Activated CD4-positive, alpha-beta T cell treated with anti-CD3 and anti-CD28 coated beads, Interleukin-2, amount 50 U/mL, for 16 hours (primary cell): ENCODE data around the gene FREM2.
A peak's percentile ranks its signal among the peaks of the same experiment; 100 is the strongest.

Experiments
- DNase-seq: peaks from one replicate; pipeline ENCODE4 v3.0.0-alpha.2; 2020

Gene FREM2

GRCh38 chr13:38848360-38848759, 161.5 kb downstream of the FREM2 start:
- no peak for DNase-seq

GRCh38 chr13:38849315-38849714, 162.4 kb downstream of the FREM2 start:
- DNase-seq, result no peak

DNA sequence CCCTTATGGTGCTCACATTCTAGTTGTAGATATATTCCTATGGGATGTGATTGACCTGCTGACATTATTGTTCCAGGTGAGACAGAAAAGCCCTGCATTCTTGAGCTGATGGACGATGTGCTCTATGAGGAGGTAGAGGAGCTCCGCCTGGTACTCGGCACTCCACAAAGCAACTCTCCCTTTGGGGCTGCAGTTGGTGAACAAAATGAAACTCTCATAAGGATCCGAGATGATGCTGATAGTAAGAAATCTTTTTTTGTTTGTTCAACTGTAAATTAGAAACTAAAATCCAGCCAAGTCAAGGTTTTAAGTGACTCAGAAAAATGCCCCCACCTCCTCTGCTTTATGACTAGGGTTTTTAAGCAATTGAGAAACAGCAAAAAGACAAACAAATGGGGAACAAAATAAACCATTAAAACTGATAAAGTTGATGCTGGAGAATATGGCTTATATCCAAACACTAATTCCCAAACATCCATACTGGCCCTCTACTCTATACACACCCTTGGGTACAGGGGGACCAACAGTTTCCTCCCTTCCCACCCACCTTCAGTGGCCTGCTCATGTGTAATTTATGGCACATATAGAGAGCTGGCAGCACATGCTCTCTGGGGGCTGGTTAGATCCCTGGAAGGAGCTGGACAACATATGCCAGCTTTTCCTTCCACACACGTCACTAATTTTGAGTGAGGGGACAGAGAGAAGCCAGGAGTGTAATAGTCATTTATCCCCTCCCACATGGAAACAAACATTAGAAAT, 164.2 kb downstream of the FREM2 start:
- DNase-seq, result no peak

GRCh38 chr13:38854226-38854625, 167.3 kb downstream of the FREM2 start:
- no peak for DNase-seq

GRCh38 chr13:38856065-38856464, 169.2 kb downstream of the FREM2 start:
- DNase-seq, result no peak

DNA sequence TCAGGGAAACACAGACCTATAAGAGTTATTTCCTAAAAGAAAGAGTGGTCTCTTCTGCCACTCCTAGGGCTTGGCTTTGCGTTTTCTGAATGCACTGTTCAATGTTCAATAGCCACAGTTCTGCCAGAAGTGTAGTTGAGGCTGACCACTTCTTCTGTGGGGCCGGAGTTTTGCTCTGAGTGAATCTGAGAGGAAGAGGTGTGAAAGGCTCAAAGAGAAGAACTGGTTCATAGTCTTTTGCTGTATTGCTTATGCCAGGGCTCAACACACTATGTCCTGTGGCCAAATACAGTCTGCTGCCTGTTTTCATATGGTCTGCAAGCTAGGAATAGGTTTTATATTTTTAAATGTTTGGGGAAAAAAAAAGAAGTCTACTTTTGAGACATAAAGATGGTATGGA, 175.6 kb downstream of the FREM2 start:
- no peak for DNase-seq

DNA sequence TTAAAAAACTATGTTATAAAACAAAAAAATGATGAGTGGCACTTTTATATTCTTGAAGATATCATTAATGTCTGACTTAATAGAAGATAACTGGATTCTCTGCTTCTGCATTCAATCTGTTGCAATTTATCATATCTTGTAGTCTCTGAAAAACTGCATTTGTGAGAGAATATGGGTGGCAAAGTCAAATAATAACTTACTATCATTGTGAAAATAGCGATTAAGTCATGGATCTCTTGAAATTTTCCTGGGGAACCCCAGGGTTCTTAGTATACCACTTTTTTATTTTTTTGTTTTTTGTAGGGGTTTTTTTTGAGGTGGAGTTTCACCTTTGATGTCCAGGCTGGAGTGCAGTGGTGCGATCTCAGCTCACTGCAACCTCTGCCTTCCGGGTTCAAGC, 176.7 kb downstream of the FREM2 start:
- DNase-seq, result no peak

DNA sequence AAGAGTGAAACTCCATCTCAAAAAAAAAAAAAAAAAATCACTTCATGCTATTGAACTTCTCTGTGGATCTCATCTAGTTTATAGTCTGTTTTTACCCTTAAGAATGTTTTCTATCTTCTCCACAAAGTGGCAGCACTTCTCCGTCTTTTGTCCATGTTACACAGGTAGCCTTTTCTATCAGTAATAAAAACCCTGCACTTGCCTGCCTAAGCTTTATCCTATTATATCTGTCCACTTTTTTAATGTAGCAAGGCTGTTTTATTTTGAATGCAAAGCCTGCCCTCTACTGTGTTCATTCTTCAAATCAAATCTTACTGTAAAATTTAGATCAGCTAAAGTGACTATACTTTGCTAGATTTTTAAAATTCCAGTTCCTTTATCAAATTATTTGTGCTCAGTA, 179.8 kb downstream of the FREM2 start:
- no peak for DNase-seq

GRCh38 chr13:38868399-38868798, 181.5 kb downstream of the FREM2 start:
- DNase-seq, result no peak

GRCh38 chr13:38868870-38869269, 182.0 kb downstream of the FREM2 start:
- no peak for DNase-seq

DNA sequence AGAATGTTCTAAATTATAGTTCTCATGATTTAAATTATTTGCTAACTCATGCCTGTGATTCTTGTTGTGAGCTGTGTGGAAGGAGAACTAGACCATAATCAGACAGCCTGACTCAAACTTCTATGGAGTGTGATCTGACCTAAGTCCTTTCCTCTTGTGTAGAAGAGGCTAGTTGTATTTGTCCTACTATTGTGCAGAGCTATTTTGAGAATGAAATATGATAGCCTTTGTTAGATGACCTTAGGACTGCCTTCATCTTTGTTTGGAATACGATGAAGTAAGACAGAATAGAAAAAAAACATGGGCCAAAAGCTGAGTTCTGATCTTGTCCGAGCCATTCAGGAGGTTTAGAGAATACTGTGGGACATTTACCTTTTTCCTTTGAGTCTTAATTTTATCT, 184.4 kb downstream of the FREM2 start:
- DNase-seq, result no peak

DNA sequence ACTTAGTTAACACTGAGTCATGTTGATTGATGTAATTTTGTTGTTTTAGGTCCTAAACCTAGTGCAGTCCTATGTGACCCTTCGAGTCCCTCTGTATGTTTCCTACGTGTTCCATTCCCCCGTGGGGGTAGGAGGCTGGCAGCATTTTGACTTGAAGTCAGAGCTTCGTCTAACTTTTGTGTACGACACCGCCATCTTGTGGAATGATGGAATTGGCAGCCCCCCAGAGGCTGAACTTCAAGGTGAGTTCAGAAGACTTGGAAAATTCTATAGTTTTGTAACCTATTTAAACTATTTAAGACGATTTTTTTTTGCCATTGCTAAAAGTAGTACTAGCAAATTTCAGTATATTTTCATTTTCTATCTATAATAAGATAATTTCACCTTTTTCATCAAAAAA, 185.8 kb downstream of the FREM2 start:
- DNase-seq, result peak; percentile 34

DNA sequence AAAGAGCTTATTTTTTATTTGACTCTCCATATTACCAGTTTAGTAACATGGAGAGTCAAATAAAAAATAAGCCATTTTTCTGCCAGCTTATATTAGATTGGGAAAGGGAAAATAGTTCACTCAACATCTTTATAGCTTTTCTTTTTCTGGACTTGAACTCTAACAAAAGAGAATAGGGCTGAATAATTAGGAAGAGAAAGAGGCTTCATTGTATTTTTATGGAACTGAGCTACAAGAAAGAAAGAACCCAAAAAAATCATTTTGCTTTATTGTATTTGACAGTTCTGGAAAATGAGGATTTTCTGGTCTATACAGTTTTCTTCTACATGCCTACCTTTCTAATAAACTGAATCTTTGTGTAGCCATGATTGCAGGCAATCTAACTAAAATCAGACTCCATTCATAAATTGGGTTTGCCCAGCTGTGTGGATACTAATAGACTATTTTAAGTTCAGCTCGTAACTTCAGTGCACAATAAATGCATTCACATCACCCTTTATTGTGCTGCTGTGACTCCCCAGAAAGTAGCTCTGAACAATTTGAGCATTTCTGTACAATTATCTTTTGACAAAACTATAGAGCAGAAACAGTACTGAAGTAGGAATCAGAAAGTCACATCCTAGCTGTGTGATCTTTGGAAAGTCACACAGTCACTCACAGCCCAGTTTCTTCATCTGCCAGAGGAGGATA, 188.5 kb downstream of the FREM2 start:
- no peak for DNase-seq

GRCh38 chr13:38879278-38879677, 192.4 kb downstream of the FREM2 start:
- no peak for DNase-seq

DNA sequence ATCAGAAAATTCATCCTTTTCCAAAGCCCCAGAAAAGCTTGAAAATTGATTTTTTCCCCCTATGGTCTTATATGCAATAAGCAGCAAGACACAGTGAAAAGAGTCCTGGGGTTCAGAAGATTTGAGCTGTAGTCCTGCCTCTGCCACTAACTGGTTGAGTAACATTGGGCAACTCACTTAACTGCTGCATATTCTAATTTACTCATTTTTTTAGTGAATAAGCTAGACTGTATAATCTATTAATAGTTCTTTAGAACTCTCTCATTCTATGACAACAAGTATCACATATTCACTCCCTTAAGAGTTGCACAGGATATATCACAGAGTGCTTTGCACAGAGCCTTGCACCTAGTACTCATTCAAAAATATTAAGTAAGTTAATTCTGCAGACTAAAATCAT, 192.9 kb downstream of the FREM2 start:
- no peak for DNase-seq

- DNase-seq, result no peak
These were observed 193.5 kb downstream of the FREM2 start for GRCh38 chr13:38880397-38880796.

GRCh38 chr13:38883783-38884182, 196.9 kb downstream of the FREM2 start:
- no peak for DNase-seq

GRCh38 chr13:38888309-38888708, 201.4 kb downstream of the FREM2 start:
- no peak for DNase-seq

- no peak for DNase-seq
These were observed 208.2 kb downstream of the FREM2 start for GRCh38 chr13:38895075-38895474.

DNA sequence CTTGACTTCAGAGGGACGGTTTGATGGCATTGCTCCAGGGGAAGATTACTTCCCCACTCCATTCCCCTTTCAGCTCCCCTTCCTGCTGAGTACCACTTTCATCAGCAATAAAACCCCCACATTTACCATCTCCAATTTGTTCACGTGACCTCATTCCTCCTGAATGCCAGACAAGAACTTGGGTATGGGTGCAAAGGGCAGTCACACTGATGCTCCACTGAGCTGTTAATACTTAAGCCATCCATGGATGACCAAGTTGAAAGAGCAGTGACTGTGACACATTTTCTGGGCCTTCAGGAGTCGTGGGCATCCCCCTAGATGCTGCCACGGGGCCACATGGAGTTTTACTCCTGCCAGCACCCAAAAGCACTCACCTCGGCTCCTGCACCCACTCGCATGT, 210.6 kb downstream of the FREM2 start:
- no peak for DNase-seq

DNA sequence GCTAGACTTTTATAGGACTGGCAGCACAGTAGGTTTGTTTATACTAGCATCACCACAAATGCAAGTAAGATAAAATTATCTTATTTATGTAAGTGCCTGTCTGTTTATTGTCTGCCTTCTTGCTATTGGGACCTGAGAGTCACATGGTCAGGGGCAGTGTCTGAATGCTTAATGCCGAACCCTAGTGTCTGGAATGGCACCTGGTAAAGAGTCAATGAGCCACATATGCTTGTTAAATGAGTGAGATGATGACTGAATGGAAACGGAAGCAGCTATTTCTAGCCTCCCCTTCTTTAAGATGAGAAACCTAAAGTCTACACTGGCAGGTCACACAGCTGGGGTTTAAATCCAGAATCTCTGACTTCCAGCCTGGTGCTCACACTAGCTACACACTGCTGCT, 211.6 kb downstream of the FREM2 start:
- DNase-seq, result no peak

- DNase-seq, result no peak
These were observed 212.7 kb downstream of the FREM2 start for GRCh38 chr13:38899571-38899970.

DNA sequence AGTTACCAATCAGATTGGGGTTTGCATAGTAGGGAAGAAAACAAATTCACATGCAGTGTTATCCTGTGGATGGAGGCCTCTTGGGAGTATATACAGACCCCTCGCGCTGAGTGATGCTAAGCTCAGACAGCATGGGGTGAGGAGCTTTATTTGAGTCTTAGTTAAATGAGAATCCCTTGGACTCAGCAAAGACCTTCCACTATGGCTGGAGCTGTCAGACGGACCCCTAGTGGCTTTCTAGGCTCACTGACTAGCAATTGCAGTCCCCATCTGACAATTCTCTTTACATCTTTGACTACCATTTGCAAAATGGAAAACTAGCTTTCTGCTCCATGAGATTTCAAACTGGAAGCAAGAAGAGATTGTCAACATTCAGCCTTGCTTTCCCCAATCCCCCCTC, 213.3 kb downstream of the FREM2 start:
- no peak for DNase-seq

DNA sequence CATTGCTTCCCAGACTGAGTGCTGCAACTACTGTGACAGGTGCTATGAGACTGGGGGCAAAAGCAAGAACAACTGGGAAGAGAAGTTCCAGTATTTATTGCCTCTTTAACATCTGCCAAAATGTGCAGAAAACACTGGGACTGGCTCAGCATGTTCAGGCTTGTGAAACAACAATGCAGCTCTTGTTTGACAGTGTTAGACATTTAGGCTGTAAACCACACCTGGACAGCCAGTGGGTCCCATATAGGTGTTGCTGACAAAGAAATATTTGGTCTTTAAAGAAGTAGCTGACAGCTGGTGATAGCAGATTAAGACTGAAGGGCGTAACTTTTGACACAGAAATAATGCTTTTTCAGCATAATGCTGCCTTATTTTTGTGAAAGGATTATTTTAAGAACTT, 215.7 kb downstream of the FREM2 start:
- no peak for DNase-seq

GRCh38 chr13:38905081-38905480, 218.2 kb downstream of the FREM2 start:
- no peak for DNase-seq
